Measurements from ENCODE around the gene ALK. TPM values are rescaled to one million over a fixed set of nuclear protein-coding genes. Genes with fewer than 3 reads are reported as not detected.
A peak's percentile ranks its signal among the peaks of the same experiment; 100 is the strongest.

Gene ALK
- total and polyA plus RNA-seq, 2 donors (not counting 1 experiment from before 2014, with no cell fraction given): under 0.01 to 0.02 TPM

DNA sequence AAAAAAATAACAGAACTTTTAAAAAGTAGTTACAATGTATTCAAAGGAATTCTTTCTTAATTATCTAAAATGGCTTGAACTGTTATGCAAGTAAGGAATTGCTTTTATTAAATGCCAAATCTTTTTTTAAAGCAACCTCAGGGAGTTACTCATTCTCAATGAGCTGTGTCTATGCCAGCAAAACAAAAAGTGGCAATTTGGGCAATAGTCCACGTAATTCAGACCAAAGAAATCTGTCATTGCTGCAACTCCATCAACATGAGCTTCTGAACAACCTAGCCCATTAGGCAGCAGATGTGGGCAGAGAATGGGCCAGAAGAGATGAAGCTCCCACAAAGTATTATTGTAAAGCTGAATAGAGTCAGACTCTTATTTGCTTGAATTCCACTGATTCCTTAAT is 118.4 kb downstream of the ALK start:
- H3K36me3 ChIP-seq (ENCODE audit: control insufficient read depth, insufficient read depth, low read length): no peaks in the 10 kb centered on the region
- H3K4me2 ChIP-seq (ENCODE audit: extremely low read depth, insufficient read depth, low read length): no peak overlapping the region
- no peak for TF ChIP-seq EZH2 (IDR thresholded peaks at IDR 0.05; ENCODE audit: low read length, missing control alignments)
- TF ChIP-seq, protein P1, sequence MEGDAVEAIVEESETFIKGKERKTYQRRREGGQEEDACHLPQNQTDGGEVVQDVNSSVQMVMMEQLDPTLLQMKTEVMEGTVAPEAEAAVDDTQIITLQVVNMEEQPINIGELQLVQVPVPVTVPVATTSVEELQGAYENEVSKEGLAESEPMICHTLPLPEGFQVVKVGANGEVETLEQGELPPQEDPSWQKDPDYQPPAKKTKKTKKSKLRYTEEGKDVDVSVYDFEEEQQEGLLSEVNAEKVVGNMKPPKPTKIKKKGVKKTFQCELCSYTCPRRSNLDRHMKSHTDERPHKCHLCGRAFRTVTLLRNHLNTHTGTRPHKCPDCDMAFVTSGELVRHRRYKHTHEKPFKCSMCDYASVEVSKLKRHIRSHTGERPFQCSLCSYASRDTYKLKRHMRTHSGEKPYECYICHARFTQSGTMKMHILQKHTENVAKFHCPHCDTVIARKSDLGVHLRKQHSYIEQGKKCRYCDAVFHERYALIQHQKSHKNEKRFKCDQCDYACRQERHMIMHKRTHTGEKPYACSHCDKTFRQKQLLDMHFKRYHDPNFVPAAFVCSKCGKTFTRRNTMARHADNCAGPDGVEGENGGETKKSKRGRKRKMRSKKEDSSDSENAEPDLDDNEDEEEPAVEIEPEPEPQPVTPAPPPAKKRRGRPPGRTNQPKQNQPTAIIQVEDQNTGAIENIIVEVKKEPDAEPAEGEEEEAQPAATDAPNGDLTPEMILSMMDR (conservative IDR thresholded peaks at IDR 0.05 in 1 of 2, IDR thresholded peaks at IDR 0.05 in 1 of 2; ENCODE audit: low read depth in 1 of 2, low read length in 2 of 2): no peak
- no peak overlapping the region for H3K4me3 ChIP-seq (replicated peaks in 1 of 4; ENCODE audit: control extremely low read depth in 1 of 4, insufficient read depth in 1 of 4, low read depth in 3 of 4, low read length in 4 of 4)
- H3K9ac ChIP-seq (ENCODE audit: insufficient read depth, low read length): no peak overlapping the region
- peaks cover 4% of the 10 kb centered on the region for H3K27me3 ChIP-seq (ENCODE audit: control insufficient read depth, insufficient read depth, low read length)
- H2AFZ ChIP-seq (ENCODE audit: low read length): no peak overlapping the region
- DNase-seq (ENCODE audit: low read depth in 2 of 2): peak in 1 of 2 donors; percentile 89
- no peak overlapping the region for H3K27ac ChIP-seq (ENCODE audit: insufficient read depth, low read length)
- peaks cover 2% of the 10 kb centered on the region for H3K4me1 ChIP-seq (ENCODE audit: control insufficient read depth, extremely low read depth, insufficient read depth, low read length)
- no peaks in the 10 kb centered on the region for H3K9me3 ChIP-seq (ENCODE audit: control insufficient read depth, insufficient read depth, low read depth, low read length)
- H3K79me2 ChIP-seq (ENCODE audit: control insufficient read depth, insufficient read depth, low read length): no peaks in the 10 kb centered on the region
- H4K20me1 ChIP-seq (ENCODE audit: control insufficient read depth, extremely low read depth, insufficient read depth, low read length): no peaks in the 10 kb centered on the region

DNA sequence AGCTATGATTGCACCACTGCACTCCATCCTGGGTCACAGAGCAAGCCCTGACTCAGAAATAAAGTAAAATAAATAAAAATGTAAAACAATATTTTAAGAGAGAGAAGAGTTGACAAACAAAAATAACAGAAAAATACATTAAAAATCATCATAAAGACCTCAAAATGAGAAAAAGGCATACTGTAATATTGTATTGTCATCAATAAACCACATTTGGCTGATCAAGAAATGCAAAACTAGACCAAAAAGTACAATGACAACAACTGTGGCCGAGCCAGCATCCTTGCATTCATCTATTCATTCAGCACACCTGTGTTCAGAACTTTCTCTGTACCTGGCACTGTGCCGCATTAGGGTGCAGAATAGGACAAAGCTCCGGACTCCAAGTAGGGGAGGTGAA is 121.8 kb downstream of the ALK start:
- Histone ChIP-seq H3K9ac (ENCODE audit: insufficient read depth, low read length) (no peak overlapping the region), H3K9me3 (ENCODE audit: control insufficient read depth, insufficient read depth, low read depth, low read length) (no peaks in the 10 kb centered on the region), H3K4me1 (ENCODE audit: control insufficient read depth, extremely low read depth, insufficient read depth, low read length) (peaks cover 2% of the 10 kb centered on the region), H2AFZ (ENCODE audit: low read length) (no peak overlapping the region), H3K27ac (ENCODE audit: insufficient read depth, low read length) (no peak overlapping the region), H3K4me2 (ENCODE audit: extremely low read depth, insufficient read depth, low read length) (no peak overlapping the region), H4K20me1 (ENCODE audit: control insufficient read depth, extremely low read depth, insufficient read depth, low read length) (no peaks in the 10 kb centered on the region), H3K27me3 (ENCODE audit: control insufficient read depth, insufficient read depth, low read length) (peaks cover 4% of the 10 kb centered on the region), H3K4me3 (replicated peaks in 1 of 4; ENCODE audit: control extremely low read depth in 1 of 4, insufficient read depth in 1 of 4, low read depth in 3 of 4, low read length in 4 of 4) (no peak overlapping the region), H3K79me2 (ENCODE audit: control insufficient read depth, insufficient read depth, low read length) (no peaks in the 10 kb centered on the region), H3K36me3 (ENCODE audit: control insufficient read depth, insufficient read depth, low read length) (no peaks in the 10 kb centered on the region)
- no peak for DNase-seq (ENCODE audit: low read depth in 2 of 2)
- no peak for TF ChIP-seq EZH2 (IDR thresholded peaks at IDR 0.05; ENCODE audit: low read length, missing control alignments)
- TF ChIP-seq, protein P1 (conservative IDR thresholded peaks at IDR 0.05 in 1 of 2, IDR thresholded peaks at IDR 0.05 in 1 of 2; ENCODE audit: low read depth in 1 of 2, low read length in 2 of 2): no peak

DNA sequence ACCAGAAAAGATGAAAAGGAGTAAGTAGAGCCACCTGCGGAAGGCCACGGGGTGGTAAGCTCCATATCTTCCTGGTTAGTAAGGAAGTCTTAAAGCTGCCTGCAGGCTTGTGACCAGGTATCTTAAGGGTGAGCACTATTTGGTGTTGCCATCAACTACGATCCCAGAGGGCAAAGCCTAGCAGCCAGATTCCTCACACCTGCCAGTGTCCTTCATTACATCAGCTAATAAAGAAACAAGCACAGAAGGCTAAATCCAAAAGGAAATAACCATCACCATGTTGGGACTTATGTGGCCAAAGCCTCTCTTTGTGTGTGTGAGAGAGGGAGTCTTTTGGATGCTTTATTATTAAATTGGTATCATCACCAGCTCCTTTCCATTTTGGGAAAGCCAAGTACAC is 123.5 kb downstream of the ALK start:
- Histone ChIP-seq H3K4me2 (ENCODE audit: extremely low read depth, insufficient read depth, low read length) (no peak overlapping the region), H3K36me3 (ENCODE audit: control insufficient read depth, insufficient read depth, low read length) (no peaks in the 10 kb centered on the region), H3K27ac (ENCODE audit: insufficient read depth, low read length) (no peak overlapping the region), H3K27me3 (ENCODE audit: control insufficient read depth, insufficient read depth, low read length) (peaks cover 4% of the 10 kb centered on the region), H3K4me3 (replicated peaks in 1 of 4; ENCODE audit: control extremely low read depth in 1 of 4, insufficient read depth in 1 of 4, low read depth in 3 of 4, low read length in 4 of 4) (no peak overlapping the region), H3K9ac (ENCODE audit: insufficient read depth, low read length) (no peak overlapping the region), H3K79me2 (ENCODE audit: control insufficient read depth, insufficient read depth, low read length) (no peaks in the 10 kb centered on the region), H2AFZ (ENCODE audit: low read length) (no peak overlapping the region), H3K4me1 (ENCODE audit: control insufficient read depth, extremely low read depth, insufficient read depth, low read length) (no peaks in the 10 kb centered on the region), H3K9me3 (ENCODE audit: control insufficient read depth, insufficient read depth, low read depth, low read length) (no peaks in the 10 kb centered on the region), H4K20me1 (ENCODE audit: control insufficient read depth, extremely low read depth, insufficient read depth, low read length) (no peaks in the 10 kb centered on the region)
- no peak for TF ChIP-seq EZH2 (IDR thresholded peaks at IDR 0.05; ENCODE audit: low read length, missing control alignments)
- TF ChIP-seq, protein P1 (conservative IDR thresholded peaks at IDR 0.05 in 1 of 2, IDR thresholded peaks at IDR 0.05 in 1 of 2; ENCODE audit: low read depth in 1 of 2, low read length in 2 of 2): no peak
- DNase-seq (ENCODE audit: low read depth in 2 of 2): no peak
